Endometrial microvascular endothelial cells (primary cell): ENCODE data around the gene UGT2B17. TPM values are rescaled to one million over a fixed set of nuclear protein-coding genes. Genes with fewer than 3 reads are reported as not detected.

Experiments
- in situ Hi-C: cut with HindIII; loops from 2 replicates; pipeline ENCODE4 v1.10.0; 2017; ENCODE audit warnings: low sequenced_read_pairs, low pct_unique_long_range_greater_than_20kb; ENCODE audit errors: inconsistent ontology term
- total RNA-seq: library from RNA; depleted of rRNA; stranded (reverse); fragments of >200 nt; gene quantifications from one replicate; pipeline ENCODE4 v1.2.3, GENCODE V29; 2015; ENCODE audit errors: inconsistent ontology term

UGT2B17 gene
- total RNA-seq, 1 donor from 2014 or later, result not detected

DNA sequence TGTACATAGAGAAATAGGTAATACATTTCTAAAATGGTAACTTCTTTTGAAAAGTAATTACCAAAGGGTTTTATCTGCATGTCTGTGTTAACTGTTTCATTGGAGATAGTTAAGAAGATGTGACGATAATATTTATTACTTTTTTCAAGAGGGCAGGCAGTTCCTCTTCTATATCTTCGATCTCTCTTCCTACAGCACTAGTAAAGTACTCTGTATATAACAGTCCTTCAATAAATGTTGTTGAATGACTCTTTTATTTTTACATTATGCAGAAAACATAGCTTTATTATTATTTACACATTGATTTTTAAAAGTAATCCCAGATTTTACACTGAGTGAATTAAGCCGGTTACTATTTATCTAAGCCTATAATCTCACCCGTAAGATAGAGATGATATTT is 77.1 kb downstream of the UGT2B17 start:
- in situ Hi-C loops, result no loop called here

- in situ Hi-C loops, result no loop called here
Observed at GRCh38 chr4:68498413-68499007, 77.6 kb downstream of the UGT2B17 start.

DNA sequence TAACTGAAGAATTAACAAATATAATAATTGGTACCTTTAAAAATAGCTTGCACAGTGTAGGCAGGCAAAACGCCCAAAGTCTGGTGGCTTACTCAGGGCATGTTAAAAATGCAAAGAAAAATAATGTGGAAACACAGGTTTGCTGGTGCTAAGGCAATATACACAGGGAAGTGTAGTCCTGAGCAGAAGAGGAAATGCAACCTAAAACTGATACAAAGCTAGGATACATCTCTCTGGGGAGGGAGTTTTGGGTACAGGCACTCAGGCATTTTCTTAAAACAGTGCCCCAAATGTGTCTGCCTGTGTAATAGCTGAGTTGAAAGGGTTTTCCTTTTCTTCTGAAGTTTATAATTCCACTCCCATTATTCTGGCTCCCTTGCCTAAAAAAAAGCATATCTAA is 81.4 kb downstream of the UGT2B17 start:
- in situ Hi-C loops, result no loop called here

GRCh38 chr4:68490826-68491457 is 85.2 kb downstream of the UGT2B17 start:
- in situ Hi-C loops, result no loop called here

DNA sequence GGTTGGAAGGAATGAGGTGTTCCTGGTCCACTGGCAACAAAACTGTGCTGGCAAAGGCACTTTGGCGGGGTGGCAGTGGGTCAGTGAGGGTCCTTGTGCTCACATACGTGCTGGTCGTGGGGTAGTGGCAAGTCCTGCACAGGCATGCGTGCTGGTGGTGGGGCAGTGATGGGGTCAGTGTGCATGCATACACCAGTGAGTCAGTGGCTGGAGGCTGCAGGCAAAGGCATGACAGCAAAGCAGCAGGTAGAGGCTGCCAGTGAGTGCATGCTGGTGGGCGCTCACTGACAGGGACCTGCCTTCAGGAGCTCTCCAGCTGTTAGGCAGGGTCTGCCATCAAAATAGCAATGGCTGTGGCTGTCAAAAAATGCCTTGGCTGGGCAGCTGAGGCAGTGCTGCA is 86.8 kb downstream of the UGT2B17 start:
- in situ Hi-C loops, result no loop called here

Other genes starting within 250 kb of the UGT2B17 start
- gene YTHDC1, start 226.2 kb downstream of the UGT2B17 start, total RNA-seq, result 35.1 TPM
- gene TMPRSS11E, start 128.9 kb downstream of the UGT2B17 start, total RNA-seq, result not detected
- gene UGT2B15, start 94.3 kb upstream of the UGT2B17 start, total RNA-seq, result not detected
- not detected for gene UGT2B10, start 239.7 kb upstream of the UGT2B17 start, total RNA-seq